ENCODE measurements around the gene RNF38.

- TF ChIP-seq CTCF (IDR thresholded peaks at IDR 0.05): no peak
- TF ChIP-seq POLR2A (IDR thresholded peaks at IDR 0.05): no peak
Measured at GRCh38 chr9:36337002-36337401, 63.1 kb downstream of the RNF38 start.

Measured in uterus (tissue), 2 donors.